ENCODE results near the gene TAS1R3. TPM values are rescaled to one million over a fixed set of nuclear protein-coding genes. Genes with fewer than 3 reads are reported as not detected.

TAS1R3 gene
- total RNA-seq, 1 donor: under 0.01 TPM

- Histone ChIP-seq H4K20me1 (ENCODE audit: insufficient read depth, low read length) (peaks cover 32% of the 10 kb centered on the region), H3K27ac (ENCODE audit: low read depth, low read length) (no peak overlapping the region), H3K4me2 (ENCODE audit: insufficient read depth, low read length) (no peak overlapping the region)
These were observed 22.5 kb downstream of the TAS1R3 start for GRCh38 chr1:1353389-1354151.

GRCh38 chr1:1354271-1355247 is 23.5 kb downstream of the TAS1R3 start:
- Histone ChIP-seq H3K27me3 (ENCODE audit: insufficient read depth, low read length) (no peaks in the 10 kb centered on the region), H3K36me3 (ENCODE audit: insufficient read depth, low read length) (peaks cover 29% of the 10 kb centered on the region), H3K79me2 (ENCODE audit: insufficient read depth, low read length) (peaks cover 53% of the 10 kb centered on the region), H3K4me1 (ENCODE audit: insufficient read depth, low read length) (peaks cover 17% of the 10 kb centered on the region), H3K27ac (ENCODE audit: low read depth, low read length) (no peak overlapping the region), H2AFZ (ENCODE audit: low read length) (no peak overlapping the region), H3K9me3 (ENCODE audit: low read depth, low read length) (no peaks in the 10 kb centered on the region), H4K20me1 (ENCODE audit: insufficient read depth, low read length) (peaks cover 32% of the 10 kb centered on the region), H3K4me3 (ENCODE audit: insufficient read depth, low read length) (peak overlapping the region; percentile 15), H3K4me2 (ENCODE audit: insufficient read depth, low read length) (peak overlapping the region; percentile 53)
- DNase-seq (ENCODE audit: insufficient read length, low spot score, missing footprints): peak; percentile 72
- no peak for TF ChIP-seq CTCF (IDR thresholded peaks at IDR 0.05; ENCODE audit: extremely low read depth, low read depth, low read length)

More at GRCh38 chr1:1353389-1354151, 22.5 kb downstream of the TAS1R3 start:
- Histone ChIP-seq H3K4me3 (ENCODE audit: insufficient read depth, low read length) (no peak overlapping the region), H3K9me3 (ENCODE audit: low read depth, low read length) (no peaks in the 10 kb centered on the region), H3K4me1 (ENCODE audit: insufficient read depth, low read length) (peaks cover 7% of the 10 kb centered on the region), H3K79me2 (ENCODE audit: insufficient read depth, low read length) (peaks cover 57% of the 10 kb centered on the region), H3K36me3 (ENCODE audit: insufficient read depth, low read length) (peaks cover 29% of the 10 kb centered on the region), H2AFZ (ENCODE audit: low read length) (no peak overlapping the region), H3K27me3 (ENCODE audit: insufficient read depth, low read length) (no peaks in the 10 kb centered on the region)
- peak; percentile 88 for DNase-seq (ENCODE audit: insufficient read length, low spot score, missing footprints)
- TF ChIP-seq CTCF (IDR thresholded peaks at IDR 0.05; ENCODE audit: extremely low read depth, low read depth, low read length): no peak

GRCh38 chr1:1355416-1355815 is 24.3 kb downstream of the TAS1R3 start:
- no peaks in the 10 kb centered on the region for H3K27me3 ChIP-seq (ENCODE audit: insufficient read depth, low read length)
- no peak for TF ChIP-seq CTCF (IDR thresholded peaks at IDR 0.05; ENCODE audit: extremely low read depth, low read depth, low read length)
- H3K9me3 ChIP-seq (ENCODE audit: low read depth, low read length): no peaks in the 10 kb centered on the region
- peaks cover 26% of the 10 kb centered on the region for H3K4me1 ChIP-seq (ENCODE audit: insufficient read depth, low read length)
- peak; percentile 97 for DNase-seq (ENCODE audit: insufficient read length, low spot score, missing footprints)
- peaks cover 53% of the 10 kb centered on the region for H3K79me2 ChIP-seq (ENCODE audit: insufficient read depth, low read length)
- peaks cover 32% of the 10 kb centered on the region for H4K20me1 ChIP-seq (ENCODE audit: insufficient read depth, low read length)
- no peak overlapping the region for H2AFZ ChIP-seq (ENCODE audit: low read length)
- H3K27ac ChIP-seq (ENCODE audit: low read depth, low read length): no peak overlapping the region
- H3K36me3 ChIP-seq (ENCODE audit: insufficient read depth, low read length): peaks cover 29% of the 10 kb centered on the region
- peak overlapping the region; percentile 95 for H3K4me3 ChIP-seq (ENCODE audit: insufficient read depth, low read length)
- peak overlapping the region; percentile 53 for H3K4me2 ChIP-seq (ENCODE audit: insufficient read depth, low read length)
